Heart left ventricle (tissue), 16 donors: ENCODE measurements around the gene DCTPP1. TPM values are rescaled to one million over a fixed set of nuclear protein-coding genes. Genes with fewer than 3 reads are reported as not detected.
"Not testable (repeated sequence)": the region's sequence is repeated elsewhere in the genome, so short reads cannot be mapped to it uniquely, and the experiment has no call there.

Experiments
- ATAC-seq, 4 donors: fragments of 200-7000 bp; cut with Tn5 transposase; one replicate each; pipeline ENCODE4 v1.9.1; 2020 to 2022; ENCODE audit warnings: moderate library complexity in 4 of 4, mild to moderate bottlenecking in 3 of 4, moderate number of reproducible peaks in 1 of 4
- DNase-seq, 5 donors: peaks; one replicate each; pipeline ENCODE4 v3.0.0-alpha.2; 2020
- H3K27ac ChIP-seq, 12 donors: fragments of 200-600 bp; sonication (generic) in 4 of 12; one replicate each; pipeline versions ENCODE4 v1.5.0 to v1.8.0; 2016 to 2022; ENCODE audit warnings: mild to moderate bottlenecking in 2 of 12
- H3K27me3 ChIP-seq, 9 donors: fragments of 200-600 bp; sonication (generic) in 2 of 9; one replicate each; pipeline versions ENCODE4 v1.5.1 to v1.8.0; 2016 to 2022; ENCODE audit warnings: mild to moderate bottlenecking in 3 of 9
- H3K36me3 ChIP-seq, 9 donors: fragments of 200-600 bp; sonication (generic) in 2 of 9; one replicate each; pipeline versions ENCODE4 v1.5.0 to v1.8.0; 2018 to 2022; ENCODE audit warnings: mild to moderate bottlenecking in 2 of 9
- H3K4me1 ChIP-seq, 12 donors: fragments of 200-600 bp; sonication (generic) in 4 of 12; one replicate each; pipeline versions ENCODE4 v1.5.0 to v1.8.0; 2016 to 2022; ENCODE audit warnings: mild to moderate bottlenecking in 3 of 12
- H3K4me3 ChIP-seq, 12 donors: fragments of 200-600 bp; sonication (generic) in 4 of 12; one replicate each; pipeline versions ENCODE4 v1.5.0 to v1.8.0; 2017 to 2022; ENCODE audit warnings: mild to moderate bottlenecking in 9 of 12, moderate library complexity in 4 of 12
- H3K9me3 ChIP-seq, 12 donors: fragments of 200-600 bp; sonication (generic) in 4 of 12; one replicate each; pipeline versions ENCODE4 v1.5.0 to v1.8.0; 2016 to 2022; ENCODE audit warnings: mild to moderate bottlenecking in 1 of 12
- CTCF ChIP-seq, 12 donors: fragments of 200-600 bp; sonication (generic) in 4 of 12; IDR thresholded peaks; one replicate each; pipeline versions ENCODE4 v1.5.0 to v1.8.0; 2018 to 2022; ENCODE audit warnings: antibody characterized with exemption in 12 of 12, mild to moderate bottlenecking in 5 of 12
- POLR2A ChIP-seq, 2 donors: fragments of 450-650 bp; IDR thresholded peaks; one replicate each; pipeline ENCODE4 v1.6.1; 2017; ENCODE audit warnings: antibody characterized with exemption in 2 of 2, mild to moderate bottlenecking in 2 of 2, moderate library complexity in 2 of 2
- WGBS, 4 donors: extraction: QIAGEN DNeasy Blood & Tissue Kit in 2 of 4; methylation state at CpG; one replicate each; pipeline versions ENCODE4 v1.1.5 to v1.1.7; 2013 to 2018; 5-methylcytosine and 5-hydroxymethylcytosine counted together
- intact Hi-C, 10 donors: fragments of 100-400 bp; cut with DNase I; formaldehyde crosslinking; loops; one replicate each; pipeline versions ENCODE4 v1.11.1 to v1.14.2; 2022
- polyA plus RNA-seq, 2 donors: library from polyadenylated mRNA; stranded (reverse); fragments of 200-250 nt; gene quantifications; one replicate each; pipeline ENCODE4 v1.2.3, GENCODE V29; 2013
- total RNA-seq, 9 donors: library from RNA; depleted of rRNA in 2 of 9; stranded (reverse); fragments of >200 nt in 2 of 9; fragmentation: NEBNext Ultra II Directional in 3 of 9; extraction: Animal tissue kit (Norgen Biotek cat#: 25700) in 3 of 9; gene quantifications; one replicate each; pipeline versions ENCODE4 v1.1.0 to v1.2.4, GENCODE V29; 2016 to 2023
- donor health status: ischemic (EF 13 %, LVEDD 7.1; RV severe dilation, severe dysfunction).
- donor health status: healthy with polysubstance abuse.
- donor health status: DM: no; HTN: yes; CAD: no.
- donor health status: DM: no; HTN: no; CAD: no.
- donor health status: ischemic (EF 25% LVEDD 6.9; RV normal size, moderate dysfunction).
- donor health status: ischemic (EF 25% LVEDD 5.7; RV mildly dilated, moderate dysfunction).
- donor health status: healthy.
- donor health status: DM: yes; HTN: yes; CAD: no.
- donor health status: ischemic (EF 35%, LVEDD 5.7; RV mildly dilated, moderate dysfunction).
- donor health status: nonischemic (EF 11% LVEDD 7.7; RV severe dilation, severe dysfunction).
- donor health status: DM: yes; HTN: yes; CAD: no.
- donor health status: PGD.
- donor health status: ischemic (EF 29% LVEDD 5.4; RV normal size, mild dysfunction).
- donor health status: nonischemic (EF 23%, LVEDD 6.1; RV moderate dilation, normal function).

The DCTPP1 gene
- total and polyA plus RNA-seq, 11 donors: 13.8 to 68.7 (median 28.4) TPM

- H3K36me3 ChIP-seq: peaks cover 0 to 19% (median 6%) of the 10 kb centered on the region in 9 donors
- DNase-seq (no peak), ATAC-seq (no peak)
- H3K27ac ChIP-seq: peak overlapping the region in 1 of 12 donors; percentile 92
- no peak overlapping the region for H3K4me3 ChIP-seq
- TF ChIP-seq POLR2A (IDR thresholded peaks at IDR 0.05): no peak
- TF ChIP-seq CTCF (IDR thresholded peaks at IDR 0.05): no peak
- 94 to 96% (median 94%) methylated on average over 31 to 42 of the region's 42 CpGs for WGBS, 4 donors
- peaks cover 5 to 45% (median 22%) of the 10 kb centered on the region in 12 donors for H3K4me1 ChIP-seq
- H3K9me3 ChIP-seq: no peaks in the 10 kb centered on the region
- intact Hi-C loops: loop anchor here in 1 of 10 donors (5.0 kb wide), 1 partner anchor 41 kb away; the partner anchor contains the start of gene CD2BP2
- H3K27me3 ChIP-seq: no peaks in the 10 kb centered on the region
Measured at GRCh38 chr16:30397776-30398660, 31.8 kb downstream of the DCTPP1 start.

GRCh38 chr16:30397056-30397455, 32.8 kb downstream of the DCTPP1 start:
- TF ChIP-seq POLR2A (IDR thresholded peaks at IDR 0.05) (no peak), CTCF (IDR thresholded peaks at IDR 0.05) (no peak)
- DNase-seq: no peak
- Histone ChIP-seq H3K4me3 (no peak overlapping the region), H3K36me3 (peaks cover 0 to 19% (median 6%) of the 10 kb centered on the region in 9 donors), H3K27me3 (no peaks in the 10 kb centered on the region), H3K9me3 (no peaks in the 10 kb centered on the region), H3K4me1 (peaks cover 5 to 45% (median 22%) of the 10 kb centered on the region in 12 donors), H3K27ac (no peak overlapping the region)
- no peak for ATAC-seq
- intact Hi-C loops: loop anchor here in 1 of 10 donors (5.0 kb wide), 1 partner anchor 40 kb away; the partner anchor contains the start of gene CD2BP2
- WGBS, 4 donors: 54 to 65% (median 60%) methylated on average over 4 of the region's 4 CpGs

GRCh38 chr16:30396627-30397026, 33.2 kb downstream of the DCTPP1 start:
- 77 to 83% (median 80%) methylated on average over 4 of the region's 4 CpGs for WGBS, 4 donors
- ATAC-seq, DNase-seq, H3K9me3 ChIP-seq, H3K27me3 ChIP-seq, H3K27ac ChIP-seq: not testable (repeated sequence)
- intact Hi-C loops: loop anchor here in 1 of 10 donors (5.0 kb wide), 1 partner anchor 39 kb away; the partner anchor contains the start of gene CD2BP2
- H3K4me3 ChIP-seq: peak overlapping the region in 4 of 12 donors; percentile 12 to 94 (median 80)
- H3K4me1 ChIP-seq: peaks cover 5 to 45% (median 22%) of the 10 kb centered on the region in 12 donors
- H3K36me3 ChIP-seq: peaks cover 0 to 19% (median 6%) of the 10 kb centered on the region in 9 donors

- peak overlapping the region; percentile 58 to 99 (median 85) for H3K4me3 ChIP-seq
- DNase-seq: no peak
- peak overlapping the region; percentile 67 to 91 (median 84) for H3K27ac ChIP-seq
- WGBS, 4 donors: 9 to 12% (median 9%) methylated on average over 13 of the region's 13 CpGs
- peaks cover 5 to 43% (median 22%) of the 10 kb centered on the region in 12 donors for H3K4me1 ChIP-seq
- H3K27me3 ChIP-seq: no peaks in the 10 kb centered on the region
- ATAC-seq: no peak
- TF ChIP-seq POLR2A (IDR thresholded peaks at IDR 0.05) (no peak), CTCF (IDR thresholded peaks at IDR 0.05) (no peak)
- H3K9me3 ChIP-seq: no peaks in the 10 kb centered on the region
- intact Hi-C loops: loop anchor here in 4 of 10 donors (1.0 to 5.0 kb wide), 3 partner anchors 17 to 39 kb away; partner anchors contain the start of gene CD2BP2 (in 1 of the 4)
- peaks cover 0 to 19% (median 6%) of the 10 kb centered on the region in 9 donors for H3K36me3 ChIP-seq
Measured at GRCh38 chr16:30395992-30396585, 33.7 kb downstream of the DCTPP1 start.
